Measurements from ENCODE around the gene AHR.
"Not testable (repeated sequence)": the region's sequence is repeated elsewhere in the genome, so short reads cannot be mapped to it uniquely, and the experiment has no call there.

AHR gene

GRCh38 chr7:17376595-17376994 is 78.1 kb downstream of the AHR start:
- DNase-seq (ENCODE audit: low spot score) = no peak

DNA sequence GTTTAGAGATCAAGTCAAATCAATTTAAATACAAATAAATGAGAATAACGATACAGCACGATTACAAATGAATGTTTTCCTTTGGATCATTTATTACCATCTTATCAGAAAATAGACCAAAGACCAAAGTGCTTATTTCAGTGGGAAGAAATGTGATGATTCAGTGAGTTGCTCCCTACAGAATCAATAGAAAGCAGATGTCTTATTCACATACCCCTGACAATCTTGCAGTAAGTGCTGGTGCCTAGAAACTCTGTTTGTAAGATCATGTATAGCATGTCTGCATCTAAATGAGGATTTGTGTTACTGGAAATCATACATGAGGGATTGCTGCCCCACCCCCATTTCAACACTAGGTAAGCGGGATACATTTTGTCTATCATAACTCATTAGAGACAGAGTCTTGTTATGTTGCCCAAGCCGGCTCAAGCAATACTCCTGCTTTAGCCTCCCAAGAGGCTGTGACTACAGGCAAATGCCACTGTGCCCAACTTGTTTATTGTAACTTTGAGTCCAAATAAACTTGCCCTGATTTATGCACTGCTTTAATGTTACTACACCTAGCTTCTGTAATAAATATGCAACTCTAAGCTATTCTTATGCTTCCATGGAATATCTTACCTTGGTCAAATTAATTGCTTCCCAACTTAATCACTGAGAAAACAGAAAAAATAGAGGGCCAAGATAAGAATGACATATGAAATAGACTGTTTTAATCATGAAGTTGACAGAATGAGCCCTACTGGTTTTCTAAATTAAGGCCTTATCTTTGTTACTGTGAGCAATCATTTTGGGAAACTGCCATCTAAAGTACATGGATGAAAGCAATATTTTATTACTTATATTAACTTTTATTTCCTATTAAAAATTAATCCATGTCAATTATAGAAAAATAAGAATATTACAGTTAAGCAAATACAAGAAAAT is 82.5 kb downstream of the AHR start:
- DNase-seq (ENCODE audit: low spot score) = no peak

- DNase-seq (ENCODE audit: low spot score) = not testable (repeated sequence)
These were observed 84.2 kb downstream of the AHR start for GRCh38 chr7:17382408-17383354.

DNA sequence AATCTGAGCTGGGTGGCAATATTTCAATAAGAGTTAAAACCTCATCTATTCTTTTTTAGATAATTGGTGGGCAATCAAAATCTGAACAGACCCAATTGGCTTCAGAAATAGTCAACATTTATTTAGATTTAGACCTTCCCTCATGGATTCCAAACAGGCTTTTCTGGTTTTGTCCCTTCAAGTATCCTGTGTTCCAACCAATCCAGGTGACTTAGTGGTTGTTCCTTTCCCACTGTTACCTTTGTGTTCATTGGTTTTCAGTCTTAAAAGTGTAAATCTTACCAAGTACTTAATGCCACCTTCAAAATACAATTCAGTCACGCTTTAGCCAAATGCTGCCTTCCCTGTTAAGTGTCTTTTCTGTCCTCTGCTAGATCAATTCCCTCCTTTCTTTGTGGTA is 85.9 kb downstream of the AHR start:
- DNase-seq (ENCODE audit: low spot score) = no peak

DNA sequence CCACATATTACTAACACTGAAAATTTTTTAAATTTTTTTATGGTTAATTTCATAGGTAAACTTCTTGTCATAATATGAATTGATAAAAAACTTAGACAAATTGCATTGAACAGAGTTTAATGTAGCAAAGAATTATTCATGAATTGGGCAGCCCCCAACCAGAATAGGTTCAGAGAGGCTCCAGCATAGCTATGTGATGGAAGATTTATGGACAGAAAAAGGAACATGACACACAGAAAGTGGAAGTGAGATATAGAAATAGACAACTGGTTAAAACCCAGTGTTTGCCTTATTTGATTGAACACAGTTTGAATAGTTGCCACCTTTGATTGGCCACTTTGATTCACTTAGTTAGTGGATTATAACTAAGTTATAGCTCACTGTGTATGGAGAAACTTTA is 87.2 kb downstream of the AHR start:
- DNase-seq (ENCODE audit: low spot score) = no peak

DNA sequence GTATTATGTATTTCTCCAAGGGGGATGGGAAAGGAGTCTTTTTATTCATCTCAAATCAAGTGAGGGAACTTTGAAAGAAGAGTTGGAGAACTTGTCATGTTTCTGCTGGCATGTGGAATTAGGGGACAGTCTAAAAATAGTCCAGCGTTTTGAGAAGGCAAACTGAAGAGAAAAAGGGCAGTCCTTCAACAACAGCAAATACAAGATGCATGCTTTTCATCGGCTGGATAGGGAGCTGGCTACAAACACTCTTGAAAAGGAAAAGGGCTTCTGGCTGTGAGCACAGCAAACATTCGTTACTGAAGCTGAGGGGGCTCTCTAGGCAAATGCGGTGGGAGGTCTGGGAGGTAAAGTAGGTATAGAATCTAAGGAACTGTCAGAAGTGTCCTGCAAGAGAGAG is 91.9 kb downstream of the AHR start:
- DNase-seq (ENCODE audit: low spot score) = no peak

DNA sequence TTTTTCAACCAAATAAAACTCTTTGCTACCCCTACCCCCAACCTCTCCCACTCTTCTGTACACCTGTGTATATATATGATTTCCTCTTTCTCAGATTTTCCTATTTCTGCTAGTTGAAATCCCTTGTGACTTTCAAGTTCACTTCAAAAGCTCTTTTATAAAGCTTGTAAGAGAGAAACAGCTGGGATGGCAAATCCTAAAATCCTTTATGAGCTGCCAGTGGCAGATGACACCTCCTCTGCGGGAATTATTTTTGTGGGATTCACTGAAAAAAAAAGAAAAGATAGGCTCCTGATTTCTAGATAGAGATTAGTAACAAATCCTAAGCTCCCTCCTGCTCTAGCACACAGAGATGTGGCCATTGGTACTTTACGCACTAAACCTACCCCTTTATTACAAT is 92.9 kb downstream of the AHR start:
- DNase-seq (ENCODE audit: low spot score) = no peak

DNA sequence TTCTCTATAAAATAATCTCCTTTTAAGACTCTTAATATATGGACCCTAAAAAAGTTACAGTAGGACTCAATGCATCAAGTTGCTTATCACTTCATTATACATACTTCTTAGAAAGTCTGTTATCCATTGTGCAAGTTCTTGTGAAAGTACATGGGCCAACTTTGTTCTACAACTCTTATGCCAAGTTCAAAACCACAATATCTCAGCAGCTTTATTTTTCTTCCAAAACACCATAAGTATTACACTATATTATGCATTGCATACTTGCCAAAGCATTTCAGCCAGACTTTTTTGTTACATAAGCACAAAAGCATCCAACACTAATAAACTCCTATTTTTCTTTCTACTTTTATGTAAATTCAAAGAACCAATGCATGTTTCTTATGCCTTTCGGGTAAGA is 94.4 kb downstream of the AHR start:
- no peak for DNase-seq (ENCODE audit: low spot score)

- not testable (repeated sequence) for DNase-seq (ENCODE audit: low spot score)
These were observed 96.1 kb downstream of the AHR start for GRCh38 chr7:17394563-17394962.
